ENCODE measurements around the gene RFX2. TPM values are rescaled to one million over a fixed set of nuclear protein-coding genes. Genes with fewer than 3 reads are reported as not detected.

Gene RFX2
- total and polyA plus RNA-seq, 2 experiments from 2014 or later = 2.3 to 4.9 TPM

DNA sequence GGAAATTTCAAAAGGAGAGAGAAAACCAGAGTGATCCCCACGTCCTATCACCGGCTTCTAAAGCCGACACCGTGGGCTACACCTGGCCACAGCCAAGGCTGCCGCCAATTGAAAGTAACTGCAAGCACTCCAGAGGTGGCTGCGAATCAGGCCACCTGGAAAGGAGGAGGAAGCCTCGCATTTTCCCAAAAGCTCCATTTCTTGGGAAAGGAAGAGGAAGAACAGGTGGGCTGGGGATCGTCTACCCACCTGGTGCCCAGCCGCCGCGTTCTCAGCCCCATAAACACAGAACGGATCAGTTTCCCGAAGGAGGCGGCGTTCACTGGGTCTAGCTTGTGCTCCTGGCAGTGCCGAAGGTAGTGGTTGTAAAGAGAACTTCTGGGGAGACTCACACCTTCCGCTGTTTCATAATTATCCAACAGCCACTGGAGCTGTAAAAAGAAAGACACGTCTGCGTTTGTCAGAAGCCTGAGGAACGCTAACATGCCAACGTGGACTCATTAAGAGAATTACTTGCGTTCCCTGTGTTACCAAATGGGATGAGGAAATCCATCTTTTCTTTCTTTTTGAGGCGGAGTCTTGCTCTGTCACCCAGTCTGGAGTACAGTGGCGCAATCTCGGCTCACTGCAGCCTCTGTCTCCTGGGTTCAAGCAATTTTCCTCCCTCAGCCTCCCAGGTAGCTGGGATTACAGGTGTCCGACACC is 94.3 kb downstream of the RFX2 start:
- Histone ChIP-seq H3K9me2 (replicated peaks; ENCODE audit: insufficient read depth) (no peaks in the 10 kb centered on the region), H3K27ac (no peak overlapping the region), H3K79me2 (no peaks in the 10 kb centered on the region), H3K36me3 (replicated peaks; ENCODE audit: insufficient read depth, low read depth) (no peaks in the 10 kb centered on the region), H3K9me3 (ENCODE audit: low read depth) (no peaks in the 10 kb centered on the region), H4K20me1 (ENCODE audit: insufficient read depth, poor library complexity, severe bottlenecking) (no peaks in the 10 kb centered on the region), H3K4me3 (no peak overlapping the region), H3K4me2 (no peak overlapping the region), H2AFZ (no peak overlapping the region), H3K4me1 (ENCODE audit: insufficient read depth) (no peaks in the 10 kb centered on the region), H3K27me3 (no peaks in the 10 kb centered on the region)
- 95% methylated on average over 26 of the region's 26 CpGs for WGBS (ENCODE audit: low lambda C conversion rate, missing lambda C conversion rate)
- DNase-seq (ENCODE audit: low spot score) = no peak
- TF ChIP-seq, protein P1, sequence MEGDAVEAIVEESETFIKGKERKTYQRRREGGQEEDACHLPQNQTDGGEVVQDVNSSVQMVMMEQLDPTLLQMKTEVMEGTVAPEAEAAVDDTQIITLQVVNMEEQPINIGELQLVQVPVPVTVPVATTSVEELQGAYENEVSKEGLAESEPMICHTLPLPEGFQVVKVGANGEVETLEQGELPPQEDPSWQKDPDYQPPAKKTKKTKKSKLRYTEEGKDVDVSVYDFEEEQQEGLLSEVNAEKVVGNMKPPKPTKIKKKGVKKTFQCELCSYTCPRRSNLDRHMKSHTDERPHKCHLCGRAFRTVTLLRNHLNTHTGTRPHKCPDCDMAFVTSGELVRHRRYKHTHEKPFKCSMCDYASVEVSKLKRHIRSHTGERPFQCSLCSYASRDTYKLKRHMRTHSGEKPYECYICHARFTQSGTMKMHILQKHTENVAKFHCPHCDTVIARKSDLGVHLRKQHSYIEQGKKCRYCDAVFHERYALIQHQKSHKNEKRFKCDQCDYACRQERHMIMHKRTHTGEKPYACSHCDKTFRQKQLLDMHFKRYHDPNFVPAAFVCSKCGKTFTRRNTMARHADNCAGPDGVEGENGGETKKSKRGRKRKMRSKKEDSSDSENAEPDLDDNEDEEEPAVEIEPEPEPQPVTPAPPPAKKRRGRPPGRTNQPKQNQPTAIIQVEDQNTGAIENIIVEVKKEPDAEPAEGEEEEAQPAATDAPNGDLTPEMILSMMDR (IDR thresholded peaks at IDR 0.05; ENCODE audit: poor library complexity) = no peak
- TF ChIP-seq EZH2 (IDR thresholded peaks at IDR 0.05; ENCODE audit: borderline replicate concordance) (no peak), EZH2phosphoT487 (IDR thresholded peaks at IDR 0.05; ENCODE audit: low read depth, severe bottlenecking, unreplicated experiment) (no peak)

DNA sequence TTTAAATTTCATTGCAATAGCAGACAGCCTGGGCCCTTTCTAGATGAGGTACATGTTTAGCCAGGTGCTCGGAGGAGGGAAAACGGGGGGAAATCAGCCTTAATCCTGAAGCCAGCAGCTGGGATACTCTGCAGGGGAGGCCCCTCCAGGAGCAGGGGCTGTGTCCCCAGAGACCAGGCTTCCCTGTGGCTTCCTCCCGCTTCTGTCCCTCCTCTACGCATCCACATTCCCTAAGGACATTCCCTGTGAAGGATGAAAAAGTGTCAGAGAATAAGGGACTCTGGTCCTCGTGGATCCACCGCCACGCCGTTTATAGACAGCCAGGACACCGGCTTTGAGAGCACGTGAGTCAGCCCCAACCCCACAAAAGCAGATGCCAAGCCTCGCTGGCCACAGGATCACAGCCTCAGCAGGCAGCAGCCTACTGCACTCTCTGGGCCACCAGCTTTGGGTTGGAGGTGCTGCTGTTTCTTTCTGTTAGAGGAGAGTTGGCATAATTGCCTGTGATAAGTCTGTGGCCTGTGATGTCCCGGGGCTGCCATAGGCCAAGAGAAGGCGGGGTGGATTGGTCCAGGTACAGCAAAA is 95.7 kb downstream of the RFX2 start:
- no peaks in the 10 kb centered on the region for H3K9me3 ChIP-seq (ENCODE audit: low read depth)
- no peaks in the 10 kb centered on the region for H3K4me1 ChIP-seq (ENCODE audit: insufficient read depth)
- H3K4me3 ChIP-seq = no peak overlapping the region
- no peaks in the 10 kb centered on the region for H3K79me2 ChIP-seq
- H3K4me2 ChIP-seq = no peak overlapping the region
- H4K20me1 ChIP-seq (ENCODE audit: insufficient read depth, poor library complexity, severe bottlenecking) = no peaks in the 10 kb centered on the region
- DNase-seq (ENCODE audit: low spot score) = no peak
- no peak overlapping the region for H2AFZ ChIP-seq
- no peaks in the 10 kb centered on the region for H3K36me3 ChIP-seq (replicated peaks; ENCODE audit: insufficient read depth, low read depth)
- no peak overlapping the region for H3K27ac ChIP-seq
- H3K27me3 ChIP-seq = no peaks in the 10 kb centered on the region
- 85% methylated on average over 13 of the region's 13 CpGs for WGBS (ENCODE audit: low lambda C conversion rate, missing lambda C conversion rate)
- no peak for TF ChIP-seq EZH2 (IDR thresholded peaks at IDR 0.05; ENCODE audit: borderline replicate concordance)
- TF ChIP-seq, protein P1 (IDR thresholded peaks at IDR 0.05; ENCODE audit: poor library complexity) = no peak
- TF ChIP-seq EZH2phosphoT487 (IDR thresholded peaks at IDR 0.05; ENCODE audit: low read depth, severe bottlenecking, unreplicated experiment) = no peak
- H3K9me2 ChIP-seq (replicated peaks; ENCODE audit: insufficient read depth) = no peaks in the 10 kb centered on the region

GRCh38 chr19:6012426-6013170 is 97.7 kb downstream of the RFX2 start:
- no peaks in the 10 kb centered on the region for H4K20me1 ChIP-seq (ENCODE audit: insufficient read depth, poor library complexity, severe bottlenecking)
- H3K4me2 ChIP-seq = no peak overlapping the region
- no peak overlapping the region for H3K27ac ChIP-seq
- no peak overlapping the region for H3K4me3 ChIP-seq
- TF ChIP-seq, protein P1 (IDR thresholded peaks at IDR 0.05; ENCODE audit: poor library complexity) = no peak
- TF ChIP-seq EZH2phosphoT487 (IDR thresholded peaks at IDR 0.05; ENCODE audit: low read depth, severe bottlenecking, unreplicated experiment) (no peak), EZH2 (IDR thresholded peaks at IDR 0.05; ENCODE audit: borderline replicate concordance) (no peak)
- no peaks in the 10 kb centered on the region for H3K9me3 ChIP-seq (ENCODE audit: low read depth)
- no peaks in the 10 kb centered on the region for H3K9me2 ChIP-seq (replicated peaks; ENCODE audit: insufficient read depth)
- no peaks in the 10 kb centered on the region for H3K4me1 ChIP-seq (ENCODE audit: insufficient read depth)
- DNase-seq (ENCODE audit: low spot score) = no peak
- H2AFZ ChIP-seq = no peak overlapping the region
- 91% methylated on average over 18 of the region's 18 CpGs for WGBS (ENCODE audit: low lambda C conversion rate, missing lambda C conversion rate)
- H3K27me3 ChIP-seq = no peaks in the 10 kb centered on the region
- no peaks in the 10 kb centered on the region for H3K79me2 ChIP-seq
- H3K36me3 ChIP-seq (replicated peaks; ENCODE audit: insufficient read depth, low read depth) = no peaks in the 10 kb centered on the region
